ENCODE data around the gene PNPLA2.

DNA sequence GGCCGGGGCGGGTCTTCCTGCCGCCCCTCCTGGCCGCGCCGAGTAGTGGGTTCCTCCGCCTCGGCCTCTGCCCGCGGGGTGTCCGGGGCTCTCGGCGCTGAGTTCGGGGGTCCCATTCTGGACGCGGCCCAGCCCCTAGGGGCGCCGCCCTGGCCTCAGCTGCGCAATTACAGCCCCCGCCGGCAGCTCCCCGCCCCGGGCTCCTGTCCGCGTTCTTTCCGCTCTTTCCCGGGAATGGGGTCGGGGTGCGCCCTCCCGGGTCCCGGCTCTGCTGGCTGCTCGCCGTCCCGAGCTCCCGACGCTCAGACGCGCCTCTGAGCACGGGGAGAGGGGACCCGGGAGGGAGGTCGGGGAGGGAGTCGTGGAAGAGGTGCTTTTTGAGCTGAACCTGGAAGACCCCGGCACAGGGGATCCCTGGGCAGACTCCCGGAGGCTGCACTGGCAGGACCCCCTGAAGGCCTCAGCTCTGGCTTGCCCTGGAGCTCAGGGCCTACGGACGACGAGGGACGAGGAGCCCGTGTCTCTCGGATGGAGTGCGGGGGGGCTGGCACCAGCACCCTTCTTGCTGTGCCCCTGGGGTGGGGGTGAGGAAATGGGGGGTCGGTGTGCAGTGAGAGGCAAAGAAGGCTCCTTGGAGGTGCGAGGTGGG, 24.5 kb downstream of the PNPLA2 start:
- TF ChIP-seq YY1 (IDR thresholded peaks at IDR 0.05; ENCODE audit: insufficient read depth, insufficient read length), result no peak
- no peak for TF ChIP-seq ZNF274 (IDR thresholded peaks at IDR 0.05; ENCODE audit: low read depth, low read length)
- no peak for TF ChIP-seq SUZ12 (IDR thresholded peaks at IDR 0.05; ENCODE audit: extremely low read depth, insufficient read depth, insufficient read length)

All from NT2/D1 (cell line).